GM06990 (cell line): ENCODE results near the gene SPNS3.

ENCODE experiments used
- DNase-seq: peaks from one replicate; pipeline ENCODE4 v3.0.0-alpha.2; 2011; ENCODE audit not compliant: insufficient read length; ENCODE audit errors: extremely low read depth
- H3K27me3 ChIP-seq: replicated peaks from 2 replicates; pipeline ENCODE4 v1.6.0; 2011; ENCODE audit warnings: low read length; ENCODE audit not compliant: control insufficient read depth, insufficient read depth
- H3K36me3 ChIP-seq: 2 replicates; pipeline ENCODE4 v1.5.1; 2011; ENCODE audit warnings: low read length; ENCODE audit not compliant: control insufficient read depth, insufficient read depth
- H3K4me3 ChIP-seq: replicated peaks from 2 replicates; pipeline ENCODE4 v1.5.1; 2011; ENCODE audit warnings: low read depth, mild to moderate bottlenecking, control low read depth, low read length
- CTCF ChIP-seq: IDR thresholded peaks from 2 replicates; pipeline ENCODE4 v1.5.1; 2011; ENCODE audit warnings: low read length, control low read depth, mild to moderate bottlenecking, inconsistent platforms; ENCODE audit not compliant: insufficient read depth, poor library complexity, severe bottlenecking

The SPNS3 gene

GRCh38 chr17:4529533-4530152 lies 95.9 kb downstream of the SPNS3 start:
- no peak for TF ChIP-seq CTCF
- H3K27me3 ChIP-seq = no peaks in the 10 kb centered on the region; the same call in 1 of the 2 replicates
- no peak for DNase-seq
- no peak overlapping the region for H3K4me3 ChIP-seq
- no peaks in the 10 kb centered on the region for H3K36me3 ChIP-seq

- Histone ChIP-seq H3K27me3 (no peaks in the 10 kb centered on the region; the same call in 1 of the 2 replicates), H3K4me3 (no peak overlapping the region), H3K36me3 (no peaks in the 10 kb centered on the region)
- no peak for DNase-seq
- no peak for TF ChIP-seq CTCF
These were observed 97.3 kb downstream of the SPNS3 start for GRCh38 chr17:4530799-4531730.

GRCh38 chr17:4531988-4532736 lies 98.4 kb downstream of the SPNS3 start:
- Histone ChIP-seq H3K4me3 (no peak overlapping the region), H3K36me3 (no peaks in the 10 kb centered on the region; the same call in none of the 2 replicates), H3K27me3 (no peaks in the 10 kb centered on the region; the same call in 1 of the 2 replicates)
- no peak for TF ChIP-seq CTCF
- DNase-seq = peak; percentile 10

GRCh38 chr17:4532860-4533522 lies 99.3 kb downstream of the SPNS3 start:
- no peak for TF ChIP-seq CTCF
- peaks cover 6% of the 10 kb centered on the region for H3K36me3 ChIP-seq
- no peak overlapping the region for H3K4me3 ChIP-seq

More at GRCh38 chr17:4532860-4533522, 99.3 kb downstream of the SPNS3 start:
- DNase-seq = peak; percentile 20
- H3K27me3 ChIP-seq = no peaks in the 10 kb centered on the region; the same call in 1 of the 2 replicates
